Hepatocyte (in vitro differentiated cells): ENCODE measurements around the gene TMEM270. TPM values are rescaled to one million over a fixed set of nuclear protein-coding genes. Genes with fewer than 3 reads are reported as not detected.

Source experiments
- DNase-seq: peaks from one replicate; pipeline ENCODE4 v3.0.0-alpha.2; 2016; ENCODE audit warnings: low spot score
- H2AFZ ChIP-seq: fragments of 200-600 bp; sonication (generic); 2 replicates; pipeline ENCODE4 v1.6.0; 2016; ENCODE audit warnings: antibody characterized with exemption, mild to moderate bottlenecking
- H3K27ac ChIP-seq: fragments of 200-600 bp; sonication (generic); 2 replicates; pipeline ENCODE4 v1.5.1; 2016; ENCODE audit warnings: mild to moderate bottlenecking
- H3K27me3 ChIP-seq: fragments of 200-600 bp; sonication (generic); 2 replicates; pipeline ENCODE4 v1.6.1; 2016
- H3K36me3 ChIP-seq: fragments of 200-600 bp; sonication (generic); replicated peaks from 2 replicates; pipeline ENCODE4 v1.5.1; 2016; ENCODE audit warnings: low read depth; ENCODE audit not compliant: insufficient read depth
- H3K4me1 ChIP-seq: fragments of 200-600 bp; sonication (generic); 2 replicates; pipeline ENCODE4 v1.5.1; 2016; ENCODE audit warnings: mild to moderate bottlenecking, moderate library complexity; ENCODE audit not compliant: insufficient read depth
- H3K4me2 ChIP-seq: fragments of 200-600 bp; sonication (generic); 2 replicates; pipeline ENCODE4 v1.6.0; 2016
- H3K4me3 ChIP-seq: fragments of 200-600 bp; sonication (generic); 2 replicates; pipeline ENCODE4 v1.5.1; 2016; ENCODE audit warnings: mild to moderate bottlenecking
- H3K79me2 ChIP-seq: fragments of 200-600 bp; sonication (generic); 2 replicates; pipeline ENCODE4 v1.6.0; 2017; ENCODE audit warnings: mild to moderate bottlenecking
- H3K9me2 ChIP-seq: fragments of 200-600 bp; sonication (generic); replicated peaks from 2 replicates; pipeline ENCODE4 v1.6.0; 2017; ENCODE audit warnings: mild to moderate bottlenecking; ENCODE audit not compliant: insufficient read depth
- H3K9me3 ChIP-seq: fragments of 200-600 bp; sonication (generic); 2 replicates; pipeline ENCODE4 v1.5.1; 2016; ENCODE audit warnings: low read depth, mild to moderate bottlenecking
- H4K20me1 ChIP-seq: fragments of 200-600 bp; sonication (generic); 2 replicates; pipeline ENCODE4 v1.6.0; 2016; ENCODE audit warnings: mild to moderate bottlenecking; ENCODE audit not compliant: insufficient read depth, poor library complexity, severe bottlenecking
- EZH2 ChIP-seq: fragments of 200-600 bp; sonication (generic); IDR thresholded peaks from 2 replicates; pipeline ENCODE4 v1.6.1; 2016; ENCODE audit warnings: antibody characterized with exemption, mild to moderate bottlenecking, borderline replicate concordance
- EZH2phosphoT487 ChIP-seq: fragments of 200-600 bp; sonication (generic); IDR thresholded peaks from one replicate; pipeline ENCODE4 v1.6.1; 2018; ENCODE audit warnings: antibody characterized with exemption, mild to moderate bottlenecking, low read depth, moderate library complexity; ENCODE audit not compliant: unreplicated experiment, severe bottlenecking
- WGBS: methylation state at CpG from one replicate; pipeline ENCODE4 v1.1.6; 2016; ENCODE audit warnings: low lambda C conversion rate; ENCODE audit errors: missing lambda C conversion rate; 5-methylcytosine and 5-hydroxymethylcytosine counted together
- polyA plus RNA-seq: library from polyadenylated mRNA; unstranded; fragments of >200 nt; fragmentation: Nextera tagmentation; extraction: Ambion mirVana; gene quantifications from 2 replicates; pipeline ENCODE4 v1.2.1, GENCODE V29; 2016
- total RNA-seq: library from RNA; depleted of rRNA; stranded (reverse); fragments of >200 nt; gene quantifications from 2 replicates; pipeline ENCODE4 v1.2.3, GENCODE V29; 2014
- TF ChIP-seq, protein P1 (sequence below): fragments of 200-600 bp; sonication (generic); IDR thresholded peaks from 2 replicates; pipeline ENCODE4 v1.5.1; 2016; ENCODE audit warnings: antibody characterized with exemption, mild to moderate bottlenecking; ENCODE audit not compliant: poor library complexity

Gene TMEM270
- total RNA-seq, result 1.1 TPM in 1 of 2 replicates, not detected in the other
- polyA plus RNA-seq, result 0.30 and 0.47 TPM in 2 replicates

GRCh38 chr7:73860859-73861258 is at the start of gene TMEM270:
Gene TMEM270, plus strand, starts transcription at chr7:73861159. Its CDS starts 36 bp downstream, at chr7:73861195.
- 88% methylated on average over 11 of the region's 11 CpGs for WGBS
- H3K9me3 ChIP-seq, result no peaks in the 10 kb centered on the region
- TF ChIP-seq EZH2, result no peak
- TF ChIP-seq EZH2phosphoT487, result no peak
- TF ChIP-seq, protein P1, sequence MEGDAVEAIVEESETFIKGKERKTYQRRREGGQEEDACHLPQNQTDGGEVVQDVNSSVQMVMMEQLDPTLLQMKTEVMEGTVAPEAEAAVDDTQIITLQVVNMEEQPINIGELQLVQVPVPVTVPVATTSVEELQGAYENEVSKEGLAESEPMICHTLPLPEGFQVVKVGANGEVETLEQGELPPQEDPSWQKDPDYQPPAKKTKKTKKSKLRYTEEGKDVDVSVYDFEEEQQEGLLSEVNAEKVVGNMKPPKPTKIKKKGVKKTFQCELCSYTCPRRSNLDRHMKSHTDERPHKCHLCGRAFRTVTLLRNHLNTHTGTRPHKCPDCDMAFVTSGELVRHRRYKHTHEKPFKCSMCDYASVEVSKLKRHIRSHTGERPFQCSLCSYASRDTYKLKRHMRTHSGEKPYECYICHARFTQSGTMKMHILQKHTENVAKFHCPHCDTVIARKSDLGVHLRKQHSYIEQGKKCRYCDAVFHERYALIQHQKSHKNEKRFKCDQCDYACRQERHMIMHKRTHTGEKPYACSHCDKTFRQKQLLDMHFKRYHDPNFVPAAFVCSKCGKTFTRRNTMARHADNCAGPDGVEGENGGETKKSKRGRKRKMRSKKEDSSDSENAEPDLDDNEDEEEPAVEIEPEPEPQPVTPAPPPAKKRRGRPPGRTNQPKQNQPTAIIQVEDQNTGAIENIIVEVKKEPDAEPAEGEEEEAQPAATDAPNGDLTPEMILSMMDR, result no peak

DNA sequence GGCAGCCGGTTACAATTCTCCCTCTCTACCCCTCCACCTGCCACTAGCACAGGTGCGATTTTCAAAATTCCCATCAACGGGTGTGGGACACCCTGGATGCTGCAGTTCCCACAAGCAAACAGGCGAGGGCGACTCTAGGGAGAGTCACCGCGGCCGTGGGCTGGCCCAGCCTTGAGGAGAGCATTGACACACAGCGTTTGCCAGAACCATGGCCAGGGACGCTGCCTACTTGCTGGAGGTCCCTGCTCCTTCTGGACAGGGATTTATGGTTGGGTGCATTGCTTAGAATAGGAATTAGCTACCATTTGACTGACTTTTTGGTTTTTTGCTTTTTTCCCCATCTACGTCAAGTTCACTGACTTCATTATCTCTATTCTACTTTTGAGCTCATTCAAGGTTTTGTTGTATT is 49.2 kb upstream of the TMEM270 start:
- no peaks in the 10 kb centered on the region for H3K9me2 ChIP-seq
- H3K27ac ChIP-seq, result no peak overlapping the region
- 16% methylated on average over 11 of the region's 11 CpGs for WGBS
- H3K4me3 ChIP-seq, result no peak overlapping the region
- no peaks in the 10 kb centered on the region for H4K20me1 ChIP-seq
- peak; percentile 84 for DNase-seq
- H2AFZ ChIP-seq, result no peak overlapping the region
- H3K4me1 ChIP-seq, result no peaks in the 10 kb centered on the region
- no peak overlapping the region for H3K4me2 ChIP-seq
- H3K9me3 ChIP-seq, result no peaks in the 10 kb centered on the region
- TF ChIP-seq, protein P1, result peak; percentile 66
- TF ChIP-seq EZH2 (no peak), EZH2phosphoT487 (no peak)
- no peaks in the 10 kb centered on the region for H3K79me2 ChIP-seq
- H3K36me3 ChIP-seq, result no peaks in the 10 kb centered on the region
- H3K27me3 ChIP-seq, result no peaks in the 10 kb centered on the region

More at GRCh38 chr7:73860859-73861258, at the start of gene TMEM270:
- no peak within 1 kb of the TSS for H3K4me2 ChIP-seq
- no peak within 1 kb of the TSS for H3K4me3 ChIP-seq
- no peaks in the 10 kb centered on the region for H3K9me2 ChIP-seq
- H3K27ac ChIP-seq, result no peak within 1 kb of the TSS
- no peak for DNase-seq
- no peaks in the 10 kb centered on the region for H3K79me2 ChIP-seq
- H3K36me3 ChIP-seq, result no peaks in the 10 kb centered on the region
- no peaks in the 10 kb centered on the region for H3K4me1 ChIP-seq
- no peaks in the 10 kb centered on the region for H4K20me1 ChIP-seq
- no peak within 1 kb of the TSS for H2AFZ ChIP-seq
- H3K27me3 ChIP-seq, result no peaks in the 10 kb centered on the region

GRCh38 chr7:73812996-73813395 is 48.0 kb upstream of the TMEM270 start:
- no peaks in the 10 kb centered on the region for H3K4me1 ChIP-seq
- no peak overlapping the region for H3K4me2 ChIP-seq
- H3K79me2 ChIP-seq, result no peaks in the 10 kb centered on the region
- no peak overlapping the region for H3K4me3 ChIP-seq
- 96% methylated on average over 3 of the region's 3 CpGs for WGBS
- H3K9me2 ChIP-seq, result no peaks in the 10 kb centered on the region
- H2AFZ ChIP-seq, result no peak overlapping the region
- H3K36me3 ChIP-seq, result no peaks in the 10 kb centered on the region
- TF ChIP-seq, protein P1, result no peak
- H3K27ac ChIP-seq, result no peak overlapping the region
- H4K20me1 ChIP-seq, result no peaks in the 10 kb centered on the region
- H3K9me3 ChIP-seq, result no peaks in the 10 kb centered on the region
- no peak for DNase-seq
- H3K27me3 ChIP-seq, result no peaks in the 10 kb centered on the region

- TF ChIP-seq EZH2phosphoT487 (no peak), EZH2 (no peak)
- TF ChIP-seq, protein P1, result no peak
- no peaks in the 10 kb centered on the region for H3K9me3 ChIP-seq
- H3K27ac ChIP-seq, result no peak overlapping the region
- H4K20me1 ChIP-seq, result no peaks in the 10 kb centered on the region
- WGBS, result 88% methylated on average over 8 of the region's 8 CpGs
- no peaks in the 10 kb centered on the region for H3K27me3 ChIP-seq
- no peak overlapping the region for H3K4me3 ChIP-seq
- no peaks in the 10 kb centered on the region for H3K36me3 ChIP-seq
- H3K79me2 ChIP-seq, result no peaks in the 10 kb centered on the region
- H2AFZ ChIP-seq, result no peak overlapping the region
- DNase-seq, result no peak
- no peaks in the 10 kb centered on the region for H3K9me2 ChIP-seq
- no peaks in the 10 kb centered on the region for H3K4me1 ChIP-seq
- no peak overlapping the region for H3K4me2 ChIP-seq
These were observed 45.5 kb upstream of the TMEM270 start for GRCh38 chr7:73815436-73815835.
